HG03571 (cell line): ENCODE results near the gene XRCC6.
"Not testable (repeated sequence)": the region's sequence is repeated elsewhere in the genome, so short reads cannot be mapped to it uniquely, and the experiment has no call there.

Experiments
- ATAC-seq: cut with Tn5 transposase; IDR thresholded peaks from one replicate; pipeline ENCODE4 v1.9.1; 2021; ENCODE audit not compliant: unreplicated experiment

XRCC6 gene

DNA sequence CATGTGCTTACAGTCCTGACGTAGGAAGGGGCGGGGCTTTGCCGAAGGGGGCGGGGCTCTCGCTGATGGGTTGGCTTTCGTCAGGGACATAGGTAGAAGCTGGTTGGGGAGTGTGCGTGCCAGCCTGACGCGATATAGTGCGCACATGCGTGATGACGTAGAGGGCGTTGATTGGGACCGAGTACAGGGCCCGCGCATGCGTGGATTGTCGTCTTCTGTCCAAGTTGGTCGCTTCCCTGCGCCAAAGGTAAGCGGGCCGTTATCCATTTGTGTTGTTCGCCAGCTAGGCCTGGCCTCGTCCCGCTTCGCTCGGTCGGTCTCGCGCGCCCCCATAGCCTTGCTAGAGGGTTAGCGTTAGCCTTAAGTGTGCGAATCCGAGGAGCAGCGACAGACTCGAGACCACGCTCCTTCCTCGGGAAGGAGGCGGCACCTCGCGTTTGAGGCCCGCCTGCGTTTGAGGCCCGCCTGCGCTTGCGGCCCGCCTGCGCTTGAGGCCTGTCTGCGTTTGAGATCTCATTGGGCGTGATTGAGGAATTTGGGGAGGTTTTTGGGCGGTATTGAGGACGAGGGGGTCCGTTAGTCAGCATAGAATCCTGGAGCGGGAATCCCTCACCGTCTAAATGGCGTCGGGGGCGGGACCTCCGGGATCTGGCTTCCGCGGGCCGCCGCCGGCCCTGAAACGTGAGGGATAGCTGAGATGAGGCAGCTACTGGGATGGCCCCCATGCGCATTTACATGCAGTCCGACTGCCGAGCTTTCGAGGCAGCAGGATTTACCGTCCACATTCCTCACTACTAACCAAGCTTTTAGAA, at the start of gene XRCC6:
Gene XRCC6 (plus strand): TSS at position 197 of the 812 bp plus-strand sequence. CDS start 710 bp downstream, outside the sequence.
- ATAC-seq, result peak; percentile 63

DNA sequence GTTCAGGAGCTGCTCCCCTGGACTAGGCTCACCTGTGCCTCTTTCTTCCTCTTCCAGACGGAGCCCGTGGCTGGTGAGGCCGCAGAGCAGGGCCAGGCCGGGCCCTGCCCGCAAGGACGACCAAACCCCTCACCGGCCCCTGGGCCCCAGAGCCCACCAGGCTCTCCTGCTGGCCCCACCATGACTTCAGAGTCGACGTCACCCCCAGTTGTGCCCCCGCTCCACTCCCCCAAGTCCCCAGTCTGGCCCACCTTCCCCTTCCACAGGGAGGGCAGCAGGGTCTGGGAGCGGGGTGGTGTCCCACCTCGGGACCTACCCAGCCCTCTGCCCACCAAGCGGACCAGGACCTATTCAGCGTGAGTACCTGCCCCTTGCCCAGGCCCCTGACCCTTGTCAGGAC, 49.3 kb upstream of the XRCC6 start:
- no peak for ATAC-seq

DNA sequence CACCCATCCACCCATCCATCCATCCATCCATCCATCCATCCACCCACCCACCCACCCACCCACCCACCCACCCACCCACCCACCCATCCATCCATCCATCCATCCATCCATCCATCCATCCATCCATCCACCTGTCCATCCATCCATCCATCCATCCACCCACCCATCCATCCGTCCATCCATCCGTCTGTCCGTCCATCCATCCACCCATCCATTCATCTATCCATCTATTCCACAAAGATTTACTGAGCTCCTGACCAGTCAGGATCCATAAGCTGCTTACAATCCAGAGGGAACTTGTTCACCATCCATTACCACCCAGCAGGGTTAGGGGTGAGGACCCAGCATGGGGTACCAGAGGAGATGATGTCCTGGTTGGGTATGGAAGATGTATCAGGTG, 48.8 kb upstream of the XRCC6 start:
- ATAC-seq, result not testable (repeated sequence)

DNA sequence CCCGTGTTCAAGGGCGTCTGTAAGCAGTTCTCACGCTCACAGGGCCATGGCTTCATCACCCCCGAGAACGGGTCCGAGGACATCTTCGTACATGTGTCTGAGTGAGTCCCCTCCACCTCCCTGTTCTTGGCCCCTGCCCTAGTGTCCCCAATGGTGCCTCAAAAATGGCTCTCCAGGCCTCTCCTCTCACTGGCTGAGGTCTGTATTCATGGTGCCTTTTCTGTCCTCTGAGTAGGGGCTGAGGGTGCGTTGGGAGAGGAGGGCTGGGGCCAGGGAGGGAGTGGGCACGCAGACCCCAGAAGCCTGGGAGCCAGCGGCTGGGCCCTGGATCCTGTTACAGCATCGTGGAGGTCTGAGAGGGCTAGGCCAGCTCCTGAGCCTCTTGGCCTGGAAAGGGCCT, 47.4 kb upstream of the XRCC6 start:
- ATAC-seq, result no peak

DNA sequence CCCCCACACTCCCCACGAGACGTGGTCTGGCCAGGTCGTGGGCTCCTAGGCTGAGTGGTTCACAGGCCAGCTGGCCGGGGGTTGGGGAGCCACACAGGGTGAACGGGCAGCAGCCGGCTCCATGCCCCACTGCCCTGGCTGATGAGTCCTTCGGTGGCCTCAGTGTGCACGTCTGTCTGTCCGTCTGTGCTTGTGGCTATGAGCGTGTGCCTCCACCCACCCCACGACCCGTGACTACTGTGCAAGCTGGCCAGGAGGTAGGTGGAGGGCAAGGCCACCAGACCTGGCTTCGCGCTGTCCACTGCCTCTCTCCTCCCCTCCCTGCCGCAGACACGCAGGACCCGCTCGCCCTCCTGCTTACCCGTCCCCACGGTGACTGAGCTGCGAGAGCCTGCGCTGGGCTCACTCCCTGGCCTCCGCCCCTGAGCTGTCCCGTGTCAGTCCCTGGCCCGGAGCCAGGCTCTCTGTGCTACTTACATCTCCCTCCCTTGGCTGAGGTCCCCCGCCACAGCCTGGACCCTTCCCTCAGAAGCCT, 46.2 kb upstream of the XRCC6 start:
- ATAC-seq, result no peak

DNA sequence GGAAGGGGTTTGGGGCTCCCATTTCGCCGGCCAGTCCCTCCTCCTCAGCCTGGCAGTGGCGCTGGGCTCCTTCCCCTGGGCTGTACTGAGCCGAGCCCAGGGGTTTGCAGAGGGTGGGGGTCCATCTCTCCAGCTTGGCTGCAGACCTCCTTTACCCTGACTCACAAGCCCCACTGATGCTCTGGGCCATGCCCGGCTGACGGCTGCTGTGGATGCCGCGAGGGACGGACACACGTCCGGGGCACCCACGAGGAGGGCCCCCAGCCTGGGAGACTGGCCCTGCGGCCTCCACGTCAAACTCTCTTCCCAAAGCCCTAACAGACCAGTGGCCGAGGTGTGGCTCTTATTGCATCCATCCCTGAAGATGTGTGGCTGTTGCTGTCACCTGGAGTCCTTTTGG, 45.6 kb upstream of the XRCC6 start:
- no peak for ATAC-seq

DNA sequence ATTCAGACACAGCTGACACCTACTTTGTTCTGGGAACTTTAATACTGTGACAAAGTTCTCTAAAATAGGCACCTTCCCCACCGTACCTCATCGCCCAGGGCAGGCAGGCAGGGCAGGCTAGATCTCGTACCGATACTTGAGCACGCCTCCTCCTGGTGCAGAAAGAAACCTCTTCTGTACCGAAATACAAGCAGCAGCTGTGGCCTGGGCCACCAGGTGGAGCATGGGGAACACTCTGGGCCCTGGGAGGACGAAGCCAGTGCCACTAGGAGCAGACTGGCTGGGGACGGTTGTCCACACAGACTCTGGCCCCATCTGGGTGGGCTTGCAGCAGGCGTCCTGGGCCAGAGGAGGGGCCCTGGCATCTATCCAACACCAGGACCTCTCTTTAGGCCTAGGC, 44.2 kb upstream of the XRCC6 start:
- no peak for ATAC-seq

DNA sequence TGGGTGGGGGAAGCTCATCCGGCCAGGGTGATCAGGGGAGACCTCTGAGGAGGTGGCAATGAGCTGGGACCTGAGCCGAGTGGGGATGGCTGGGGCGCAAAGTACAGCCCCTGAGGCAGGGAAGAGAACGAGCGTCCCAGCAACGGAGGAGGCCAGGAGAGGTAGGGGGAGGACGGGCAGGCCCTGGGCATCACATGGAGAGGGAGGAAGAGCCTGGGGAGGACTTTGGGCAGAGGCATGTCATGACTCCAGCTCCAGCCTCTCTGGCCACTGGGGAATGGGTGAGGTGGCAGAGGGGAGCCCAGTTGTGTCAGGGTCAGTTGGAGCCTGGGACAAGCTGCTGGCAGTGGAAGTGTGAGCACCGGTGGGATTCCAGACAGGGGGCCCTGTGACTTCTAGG, 43.0 kb upstream of the XRCC6 start:
- no peak for ATAC-seq

DNA sequence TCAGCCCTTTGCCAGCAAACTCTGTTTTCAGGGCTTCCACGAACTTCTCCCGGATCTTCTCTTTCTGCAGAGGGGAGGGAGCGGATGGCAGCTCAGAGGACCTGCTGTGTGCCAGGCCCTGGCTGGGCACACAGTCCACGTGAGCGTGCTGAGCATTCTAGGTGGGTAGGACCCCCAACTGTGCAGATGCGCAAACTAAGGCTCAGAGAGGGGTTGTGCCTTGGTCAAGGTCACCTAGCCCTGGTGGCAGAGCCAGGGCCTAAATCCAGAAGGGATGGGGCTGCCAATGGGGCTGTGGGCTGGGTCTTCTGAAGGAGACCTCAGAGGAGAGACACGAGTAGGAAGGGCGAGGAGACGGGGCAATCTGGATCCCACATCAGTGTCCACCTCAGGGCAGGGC, 42.3 kb upstream of the XRCC6 start:
- ATAC-seq, result no peak

DNA sequence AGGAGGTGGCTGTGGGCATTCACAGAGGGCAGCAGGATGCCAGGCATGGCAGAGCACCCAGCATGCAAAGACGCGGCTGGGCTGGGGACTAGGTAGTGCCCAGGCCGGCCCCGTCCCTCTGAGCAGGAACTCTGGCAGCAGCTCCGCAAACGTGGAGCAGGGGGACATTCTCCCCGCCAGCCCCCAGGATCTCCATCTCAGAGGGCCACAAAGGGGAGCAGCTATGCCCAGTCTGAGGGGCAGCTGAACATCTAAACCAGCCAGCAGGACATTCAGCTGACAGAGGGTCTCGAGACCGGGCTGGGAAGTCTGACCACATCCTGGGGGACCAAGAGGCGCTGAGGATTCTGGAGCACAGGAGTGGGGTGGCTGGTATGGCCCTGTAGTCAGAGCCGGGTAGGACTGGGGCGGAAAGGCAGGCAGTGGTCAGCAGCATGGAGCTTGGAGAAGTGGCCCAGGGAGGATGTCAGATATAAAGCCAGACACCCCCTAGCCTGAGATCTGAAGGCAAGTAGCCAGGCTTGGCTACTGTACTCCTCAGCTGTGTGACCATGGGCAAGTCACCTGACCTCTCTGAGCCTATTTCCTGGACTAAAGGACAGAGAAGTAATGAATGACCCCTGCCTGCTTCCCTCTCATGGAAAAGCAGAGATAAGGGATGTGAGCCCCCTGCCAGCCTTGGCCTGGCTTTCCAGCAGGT, 41.6 kb upstream of the XRCC6 start:
- no peak for ATAC-seq

DNA sequence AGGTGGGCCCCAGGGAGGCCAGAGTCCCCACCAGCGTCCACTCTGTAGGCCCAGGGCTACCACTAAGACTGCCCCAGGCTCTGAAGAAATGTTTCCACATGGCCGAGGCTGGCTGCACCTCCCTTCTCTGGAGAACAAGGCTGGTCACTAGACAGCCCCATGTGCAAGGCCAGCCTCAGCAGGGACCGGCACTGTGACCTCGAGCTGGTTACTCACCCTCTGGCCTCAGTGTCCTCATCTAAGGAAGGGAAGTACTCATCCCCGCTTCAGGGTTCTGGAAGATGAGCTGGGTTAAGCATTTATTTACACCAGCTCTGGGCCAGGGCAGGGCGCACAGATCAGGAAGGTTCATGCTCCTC, 41.1 kb upstream of the XRCC6 start:
- no peak for ATAC-seq

DNA sequence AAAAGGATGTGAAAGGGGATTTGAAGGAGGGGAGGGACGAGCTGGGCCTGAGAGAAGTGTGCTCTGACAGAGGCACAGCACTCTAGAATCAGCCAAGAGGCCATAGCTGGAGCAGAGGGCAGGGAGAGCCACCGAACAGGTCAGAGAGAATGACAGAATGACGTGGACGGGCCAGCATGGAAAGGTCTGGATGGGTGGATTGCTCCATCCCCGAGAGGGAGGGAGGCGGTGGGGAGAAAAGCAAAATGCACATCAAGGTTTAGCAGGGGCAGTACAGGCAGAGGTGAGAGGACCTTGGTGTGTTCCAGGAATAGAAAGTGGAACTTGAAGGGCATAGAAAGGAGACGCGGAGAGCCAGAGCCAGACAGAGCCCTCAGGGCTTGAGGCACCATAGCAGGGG, 38.4 kb upstream of the XRCC6 start:
- no peak for ATAC-seq

DNA sequence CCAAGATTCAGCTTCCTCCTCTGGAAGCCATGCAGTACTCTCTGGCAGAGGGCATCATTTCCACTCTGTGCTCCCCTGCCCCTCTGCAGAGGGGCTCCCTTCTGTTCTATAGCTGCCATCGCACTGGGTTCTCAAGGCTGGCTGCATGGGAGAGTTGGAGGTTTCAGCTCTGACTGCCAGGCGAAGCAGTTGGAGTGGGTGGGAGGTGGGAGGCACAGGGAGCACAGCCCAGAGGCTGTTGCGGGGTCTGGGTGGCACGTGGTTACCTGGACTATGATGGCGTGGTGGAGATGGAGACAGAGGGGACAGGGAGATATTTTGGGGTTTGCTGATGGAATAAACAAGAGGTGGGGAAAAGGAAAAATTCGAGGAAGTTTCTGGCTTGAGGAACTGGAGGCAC, 36.2 kb upstream of the XRCC6 start:
- ATAC-seq, result no peak

DNA sequence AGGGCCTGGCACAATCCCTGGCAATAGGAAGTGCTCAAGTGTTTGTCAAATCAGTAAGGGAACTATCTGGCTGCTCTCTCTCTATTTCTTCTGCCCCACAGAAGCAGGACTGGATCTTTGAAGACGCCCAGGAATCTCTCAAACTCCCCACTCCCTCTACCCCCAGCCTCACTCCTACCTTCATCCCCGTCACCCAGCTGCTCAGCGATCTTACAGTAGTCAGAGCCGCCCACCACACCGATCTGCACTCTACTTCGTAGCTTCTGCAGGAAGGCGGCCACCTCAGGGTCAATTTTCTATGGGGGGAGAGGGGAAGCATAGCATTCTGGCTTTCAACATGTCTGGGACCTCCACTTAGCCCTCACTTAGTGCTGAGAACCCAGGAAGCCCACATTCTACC, 35.2 kb upstream of the XRCC6 start:
- no peak for ATAC-seq

DNA sequence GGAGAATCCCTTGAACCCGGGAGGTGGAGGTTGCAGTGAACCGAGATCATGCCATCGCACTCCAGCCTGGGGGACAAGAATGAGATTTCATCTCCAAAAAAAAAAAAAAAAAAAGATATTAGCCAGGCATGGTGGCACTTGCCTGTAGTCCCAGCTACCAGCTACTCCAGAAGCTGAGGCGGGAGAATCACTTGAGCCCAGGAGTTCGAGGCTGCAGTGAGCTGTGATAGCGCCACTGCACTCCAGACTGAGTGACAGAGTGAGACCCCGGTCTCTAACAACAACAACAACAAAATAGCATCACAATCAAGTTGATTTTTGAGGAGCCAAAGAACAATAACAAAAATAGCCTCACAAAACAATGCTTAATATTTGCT, 33.8 kb upstream of the XRCC6 start:
- no peak for ATAC-seq

DNA sequence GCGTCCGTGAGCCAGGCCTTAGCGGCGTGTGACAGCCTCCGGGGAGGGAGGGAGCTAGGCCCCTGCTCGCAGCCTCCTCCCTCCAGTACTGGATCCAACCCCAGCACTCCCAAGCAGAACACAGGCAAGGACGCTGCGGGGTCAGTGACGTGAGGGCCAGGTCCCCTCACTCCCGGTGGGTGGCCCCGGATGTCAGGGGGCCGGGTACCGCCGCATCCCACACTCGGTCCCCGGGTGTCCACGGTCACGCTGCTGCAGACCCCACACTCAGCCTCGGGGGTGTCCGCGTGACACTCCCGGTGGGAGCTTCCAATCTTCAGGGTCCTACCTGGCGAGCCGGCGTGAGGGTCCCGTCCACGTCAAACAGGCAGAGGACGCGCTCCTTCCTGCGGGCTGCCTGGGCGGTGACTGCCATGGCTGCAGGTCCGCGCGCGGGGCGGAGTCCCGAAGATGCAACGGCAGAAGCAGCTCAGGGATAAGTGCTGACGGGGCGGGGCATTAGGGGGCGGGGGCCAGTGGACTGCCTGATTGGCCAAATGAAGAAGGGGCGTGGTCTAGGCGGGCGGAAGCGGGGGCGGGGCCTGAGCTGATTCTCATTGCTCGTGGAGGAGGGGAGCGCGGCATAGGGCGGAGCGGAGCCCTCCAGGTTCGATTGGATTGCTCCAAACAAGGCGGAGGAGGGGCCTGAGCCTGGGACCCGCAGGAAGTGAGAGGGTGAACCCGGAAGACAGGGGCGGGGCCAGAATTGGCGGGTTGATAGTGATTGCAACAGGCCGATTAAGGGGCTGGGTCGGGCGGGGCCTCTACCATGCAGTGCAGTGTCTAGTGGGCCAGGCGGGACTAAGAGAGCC, 31.5 kb upstream of the XRCC6 start, which contains the start of gene PMM1:
Gene PMM1 (minus strand): TSS at position 450 of the 851 bp plus-strand sequence. CDS start 35 bp downstream, at position 415.
- ATAC-seq, result peak; percentile 91

DNA sequence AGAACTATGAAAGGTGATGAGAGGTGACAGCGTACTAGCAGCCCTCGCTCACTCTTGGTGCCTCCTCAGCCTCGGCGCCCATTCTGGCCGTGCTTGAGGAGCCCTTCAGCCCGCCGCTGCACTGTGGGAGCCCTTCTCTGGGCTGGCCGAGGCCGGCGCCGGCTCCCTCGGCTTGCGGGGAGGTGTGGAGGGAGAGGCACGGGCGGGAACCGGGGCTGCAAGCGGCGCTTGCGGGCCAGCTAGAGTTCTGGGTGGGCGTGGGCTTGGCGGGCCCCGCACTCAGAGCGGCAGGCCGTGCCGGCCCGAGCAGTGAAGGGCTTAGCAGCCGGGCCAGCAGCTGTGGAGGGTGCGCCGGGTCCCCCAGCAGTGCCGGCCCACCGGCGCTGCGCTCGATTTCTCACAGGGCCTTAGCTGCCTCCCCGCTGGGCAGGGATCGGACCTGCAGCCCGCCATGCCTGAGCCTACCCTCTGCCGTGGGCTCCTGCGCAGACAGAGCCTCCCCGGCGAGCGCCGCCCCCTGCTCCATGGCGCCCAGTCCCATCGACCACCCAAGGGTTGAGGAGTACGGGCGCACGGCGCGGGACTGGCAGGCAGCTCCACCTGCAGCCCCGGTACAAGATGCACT, 27.6 kb upstream of the XRCC6 start:
- not testable (repeated sequence) for ATAC-seq

DNA sequence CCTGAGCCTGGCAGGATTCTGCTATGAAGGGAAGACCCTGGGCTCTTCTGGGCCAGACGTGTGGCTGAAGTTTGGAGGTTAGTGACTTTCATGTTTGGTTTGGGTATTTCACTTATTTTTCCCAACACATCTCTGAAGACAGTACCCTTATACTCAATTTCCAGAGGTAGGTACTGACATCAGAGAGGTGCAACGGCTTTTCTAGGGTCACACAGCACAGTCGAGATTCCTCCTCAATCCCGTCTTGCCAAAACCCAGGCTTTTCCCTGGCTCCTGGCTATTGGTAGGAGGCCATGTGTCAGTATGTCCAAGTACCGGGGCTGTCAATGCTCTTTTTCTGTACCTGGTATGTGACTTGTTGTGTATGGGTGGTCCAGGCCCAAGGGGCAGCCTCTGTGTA, 25.4 kb upstream of the XRCC6 start:
- ATAC-seq, result no peak

DNA sequence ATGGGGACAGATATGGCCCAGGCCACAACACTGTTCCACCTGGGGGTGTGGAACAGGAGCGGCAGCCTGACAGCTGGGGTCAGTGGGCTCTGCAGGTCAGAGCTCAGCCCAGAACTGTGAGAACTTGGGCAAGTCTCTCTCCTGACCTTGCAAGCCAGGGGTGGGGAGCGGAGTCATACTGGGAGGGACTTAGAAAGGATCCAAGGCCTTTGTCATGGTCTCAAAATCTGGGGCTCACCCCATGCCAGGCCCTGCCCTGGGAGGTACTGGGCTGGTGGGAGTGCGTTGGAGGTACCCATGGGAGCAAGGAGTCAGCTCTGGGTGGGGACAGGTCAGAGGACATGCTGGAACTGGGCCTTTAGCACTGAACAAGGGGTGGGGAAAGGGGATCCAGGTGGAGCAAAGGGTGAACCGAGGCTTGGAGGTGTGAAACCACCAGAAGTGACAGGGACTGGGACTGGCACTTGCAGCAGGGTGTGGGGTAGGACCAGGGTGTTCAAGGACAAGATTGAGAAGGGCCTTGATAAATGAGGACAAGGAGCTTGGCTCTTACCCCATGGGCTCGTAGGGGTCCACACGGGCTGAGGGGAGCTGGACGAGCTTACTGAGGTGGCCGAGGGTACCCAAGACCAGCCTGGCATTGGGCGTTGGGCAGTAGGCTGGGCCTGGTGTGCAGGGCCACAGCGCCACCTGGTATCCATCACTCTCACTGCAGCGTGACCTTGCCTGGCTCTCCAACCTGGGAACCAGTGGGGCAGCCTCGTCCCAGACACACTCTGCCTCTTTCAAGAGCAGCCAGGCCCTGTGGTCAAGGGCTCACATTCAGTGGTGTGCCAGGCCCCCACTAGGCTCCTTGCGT, 24.1 kb upstream of the XRCC6 start:
- ATAC-seq, result no peak

DNA sequence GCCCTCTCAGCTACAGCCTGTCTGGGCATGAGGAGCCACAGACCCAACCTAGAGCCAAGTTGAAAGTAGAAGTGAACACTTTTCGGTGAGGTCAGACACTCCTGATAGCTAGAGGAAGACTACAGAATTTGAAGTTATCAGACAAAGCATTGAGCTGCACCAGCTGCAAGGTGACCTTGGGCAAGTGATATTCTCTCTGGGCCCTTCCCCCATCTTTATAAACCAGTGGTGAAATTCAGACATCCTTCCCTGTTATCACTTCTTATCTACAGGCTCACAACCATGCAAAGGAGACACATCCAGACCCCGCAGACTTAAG, 23.5 kb upstream of the XRCC6 start:
- no peak for ATAC-seq
